H1 (cell line): Measurements from ENCODE around the gene CTXN1. TPM values are rescaled to one million over a fixed set of nuclear protein-coding genes. Genes with fewer than 3 reads are reported as not detected.

Source experiments
- CBX8 ChIP-seq: fragments of 300-800, 300-1000 bp; sonication (generic); IDR thresholded peaks from 2 replicates; pipeline ENCODE4 v1.7.1; 2016; ENCODE audit warnings: low read depth, low read length, borderline replicate concordance
- polyA plus RNA-seq, 7 experiments: library from polyadenylated mRNA; depleted of rRNA in 3 of 7; stranded (reverse) in 5 of 7; unstranded in 2 of 7; fragments of >200 nt in 5 of 7; fragments of 200-250 nt in 2 of 7; gene quantifications; 1 replicate in 5 of 7; 2 replicates in 1 of 7; 4 replicates in 1 of 7; pipeline versions ENCODE4 v1.2.1 to v1.2.3, GENCODE V29; 2011 to 2013; ENCODE audit warnings: missing spikeins in 2 of 7, mixed read lengths in 2 of 7
- total RNA-seq: library from RNA; stranded (reverse); fragmentation: NEBNext Ultra II Directional; extraction: Animal tissue kit (Norgen Biotek cat#: 25700); gene quantifications from 2 replicates; pipeline ENCODE4 v1.2.1, GENCODE V29; 2021

CTXN1 gene
- total and polyA plus RNA-seq, 2 of the 8 experiments (the other 6 are each of a cell fraction or from before 2014, with no cell fraction given): 16.4 to 58.0 TPM

- no peak for TF ChIP-seq CBX8
These were observed 5.2 kb downstream of the CTXN1 start (continued) for GRCh38 chr19:7920519-7921301.
